K562 (cell line): ENCODE measurements around the gene QSOX2. TPM values are rescaled to one million over a fixed set of nuclear protein-coding genes. Genes with fewer than 3 reads are reported as not detected.

Experiments
- ATAC-seq: fragments of 200-7000 bp; cut with Tn5 transposase; 3 replicates; pipeline ENCODE4 v1.9.1; 2020; ENCODE audit warnings: moderate library complexity
- BruUV-seq: library from RNA; stranded (reverse); fragments of 400-500 nt; replicated peaks from 2 replicates; lab custom pipeline; 2021; lab: Mats Ljungman, UMichigan
- CTCF ChIA-PET: fragments of 300-600 bp; formaldehyde crosslinking; extraction: SDS; loops from one replicate; lab custom pipeline; 2021; ENCODE audit warnings: low intra/inter-chr PET ratio; lab: Yijun Ruan, JAX
- POLR2A ChIA-PET: fragments of 300-600, 350-650 bp; sonication (Branson Sonifier 250); formaldehyde crosslinking; extraction: SDS; loops from one replicate; lab custom pipeline; 2021; ENCODE audit warnings: antibody characterized with exemption, inconsistent platforms; lab: Yijun Ruan, JAX
- DNase-seq, 4 experiments: peaks; one replicate each; pipeline versions ENCODE4 v3.0.0 to v3.0.0-alpha.2; 2011 to 2018; ENCODE audit warnings: low spot score in 3 of 4, mixed read lengths in 3 of 4; ENCODE audit errors: extremely low read depth in 1 of 4
- FAIRE-seq: peaks from 2 replicates; lab custom pipeline; 2011; peaks lifted over from hg19 to GRCh38; lab: Jason Lieb, UNC
- H2AFZ ChIP-seq: 2 replicates; pipeline ENCODE4 v1.6.0; 2011; ENCODE audit warnings: low read depth, low read length, control low read depth, inconsistent platforms
- H3K27ac ChIP-seq: fragments of 200-600 bp; 3 replicates; pipeline ENCODE4 v1.8.0; 2011; ENCODE audit warnings: low read depth, mild to moderate bottlenecking, control low read depth, inconsistent platforms, low read length, moderate library complexity, mixed read lengths; ENCODE audit errors: extremely low read depth
- H3K27me3 ChIP-seq, 2 experiments: fragments of 300-600 bp in 1 of 2; 2 replicates in 1 of 2; 3 replicates in 1 of 2; pipeline versions ENCODE4 v1.6.0 to v1.8.0; 2011; ENCODE audit warnings: inconsistent platforms in 2 of 2, low read length in 2 of 2, mild to moderate bottlenecking in 1 of 2, mixed read lengths in 1 of 2, moderate library complexity in 1 of 2; ENCODE audit not compliant: control insufficient read depth in 2 of 2, insufficient read depth in 2 of 2
- H3K36me3 ChIP-seq: fragments of 300-600 bp; 3 replicates; pipeline ENCODE4 v1.8.0; 2011; ENCODE audit warnings: mild to moderate bottlenecking, low read length, inconsistent platforms; ENCODE audit not compliant: control insufficient read depth, insufficient read depth
- H3K4me1 ChIP-seq, 2 experiments: fragments of 200-600 bp in 1 of 2; replicated peaks in 1 of 2; 2 replicates in 1 of 2; 3 replicates in 1 of 2; pipeline versions ENCODE4 v1.5.1 to v1.8.0; 2011; ENCODE audit warnings: inconsistent platforms in 2 of 2, low read length in 2 of 2, mild to moderate bottlenecking in 1 of 2, mixed read lengths in 1 of 2, moderate library complexity in 1 of 2; ENCODE audit not compliant: control insufficient read depth in 2 of 2, insufficient read depth in 2 of 2
- H3K4me2 ChIP-seq: 2 replicates; pipeline ENCODE4 v1.6.1; 2011; ENCODE audit warnings: low read length, control low read depth, inconsistent platforms, mixed read lengths; ENCODE audit not compliant: insufficient read depth
- H3K4me3 ChIP-seq: fragments of 200-600 bp; sonication (generic), shearing (Covaris generic); 2 replicates; pipeline ENCODE4 v1.5.1; 2016; ENCODE audit warnings: control low read depth, inconsistent platforms
- H3K79me2 ChIP-seq: fragments of 200-600 bp; 3 replicates; pipeline ENCODE4 v1.8.0; 2011; ENCODE audit warnings: low read length, inconsistent platforms; ENCODE audit not compliant: control insufficient read depth, insufficient read depth
- H3K9ac ChIP-seq, 2 experiments: 2 replicates each; pipeline versions ENCODE4 v1.6.0 to v1.6.1; 2011; ENCODE audit warnings: low read depth in 2 of 2, low read length in 2 of 2, control low read depth in 1 of 2, inconsistent platforms in 1 of 2, mild to moderate bottlenecking in 1 of 2, mixed read lengths in 1 of 2; ENCODE audit not compliant: insufficient read depth in 1 of 2
- H3K9me1 ChIP-seq: one replicate; pipeline ENCODE4 v1.6.0; 2011; ENCODE audit warnings: inconsistent platforms, mild to moderate bottlenecking, low read length, moderate library complexity; ENCODE audit not compliant: control insufficient read depth, insufficient read depth
- H3K9me3 ChIP-seq: replicated peaks from 2 replicates; pipeline ENCODE4 v1.5.1; 2011; ENCODE audit warnings: low read depth, low read length, inconsistent platforms; ENCODE audit not compliant: control insufficient read depth, insufficient read depth
- H4K20me1 ChIP-seq: replicated peaks from 2 replicates; pipeline ENCODE4 v1.6.1; 2011; ENCODE audit warnings: low read length, inconsistent platforms, mixed read lengths; ENCODE audit not compliant: control insufficient read depth, insufficient read depth
- BRCA1 ChIP-seq, 2 experiments: fragments of 450-650 bp in 1 of 2; sonication (generic) in 1 of 2; formaldehyde crosslinking in 1 of 2; IDR thresholded peaks; 2 replicates each; pipeline versions ENCODE4 v1.5.0 to v1.6.1; 2017 to 2020; ENCODE audit warnings: mild to moderate bottlenecking in 1 of 2, missing genetic modification reagents in 1 of 2
- BRD9 ChIP-seq: fragments of 450-650 bp; IDR thresholded peaks from 2 replicates; pipeline ENCODE4 v1.6.1; 2018; ENCODE audit warnings: low read depth; ENCODE audit not compliant: partially characterized antibody
- GABPA ChIP-seq: fragments of 200-800 bp; sonication (Bioruptor generic); conservative IDR thresholded peaks from 2 replicates; pipeline ENCODE4 v1.6.1; 2016; ENCODE audit warnings: low read depth, missing genetic modification characterization, missing compliant biosample characterization
- HIVEP1 ChIP-seq: fragments of 250-450 bp; sonication (Bioruptor Pico); IDR thresholded peaks from 2 replicates; pipeline ENCODE4 v1.4.0; 2020; ENCODE audit warnings: mild to moderate bottlenecking
- HLTF ChIP-seq: fragments of 450-650 bp; IDR thresholded peaks from 2 replicates; pipeline ENCODE4 v1.6.1; 2016
- SMAD4 ChIP-seq: fragments of 250-450 bp; sonication (Bioruptor Pico); conservative IDR thresholded peaks from 2 replicates; pipeline ENCODE4 v1.8.0; 2021; ENCODE audit warnings: inconsistent platforms, mild to moderate bottlenecking, moderate library complexity
- TBP ChIP-seq: optimal IDR thresholded peaks from 2 replicates; pipeline ENCODE3; 2011; ENCODE audit warnings: low read depth, low read length, improper control_type of control experiment
- TOE1 ChIP-seq, 2 experiments: fragments of 450-650 bp in 1 of 2; sonication (generic) in 1 of 2; formaldehyde crosslinking in 1 of 2; IDR thresholded peaks; 2 replicates each; pipeline versions ENCODE4 v1.7.1 to v1.8.0; 2016 to 2022; ENCODE audit warnings: borderline replicate concordance in 2 of 2, mild to moderate bottlenecking in 2 of 2, antibody characterized with exemption in 1 of 2, inconsistent platforms in 1 of 2, low read depth in 1 of 2, missing genetic modification reagents in 1 of 2, moderate library complexity in 1 of 2
- ZC3H11A ChIP-seq: IDR thresholded peaks from 2 replicates; pipeline ENCODE4 v1.6.1; 2012; ENCODE audit warnings: low read depth, low read length, improper control_type of control experiment
- ZNF197 ChIP-seq: fragments of 200-800 bp; sonication (Bioruptor generic); IDR thresholded peaks from 2 replicates; pipeline ENCODE4 v1.6.1; 2016; ENCODE audit warnings: low read depth, missing genetic modification characterization, missing compliant biosample characterization
- ZNF584 ChIP-seq: fragments of 200-800 bp; sonication (Bioruptor generic); IDR thresholded peaks from 2 replicates; pipeline ENCODE4 v1.6.1; 2016; ENCODE audit warnings: low read depth, mild to moderate bottlenecking, missing genetic modification characterization, missing compliant biosample characterization
- WGBS: fragments of 100-300 bp; shearing (Covaris generic); methylation state at CpG from one replicate; pipeline ENCODE4 v1.1.6; 2016; ENCODE audit warnings: low coverage, mixed read lengths; ENCODE audit not compliant: insufficient coverage; ENCODE audit errors: missing lambda C conversion rate; 5-methylcytosine and 5-hydroxymethylcytosine counted together
- in situ Hi-C: fragments of 300-500 bp; cut with MboI; formaldehyde crosslinking; loops from 4 replicates; pipeline ENCODE4 v1.15.0; 2018; ENCODE audit warnings: inconsistent platforms, mixed read lengths
- intact Hi-C: fragments of 100-400 bp; cut with micrococcal nuclease; formaldehyde crosslinking; loops from 2 replicates; pipeline ENCODE4 v1.14.2; 2022
- polyA plus RNA-seq, 8 experiments: library from polyadenylated mRNA; depleted of rRNA in 4 of 8; stranded (reverse) in 5 of 8; unstranded in 3 of 8; fragments of >200 nt; fragmentation: Nextera tagmentation in 2 of 8; fragmentation: Illumina TruSeq in 1 of 8; extraction: Ambion mirVana in 2 of 8; extraction: Trizol in 1 of 8; gene quantifications; 2 replicates each; pipeline versions ENCODE4 v1.2.1 to v1.2.3, GENCODE V29; 2011 to 2014; ENCODE audit warnings: inconsistent platforms in 1 of 8, missing spikeins in 1 of 8
- total RNA-seq, 7 experiments: library from RNA; depleted of rRNA in 6 of 7; stranded (reverse); fragments of >200 nt in 6 of 7; fragmentation: Illumina TruSeq in 2 of 7; extraction: Trizol in 2 of 7; gene quantifications; 2 replicates each; pipeline versions ENCODE4 v1.2.1 to v1.2.3, GENCODE V29; 2011 to 2021; ENCODE audit warnings: low replicate concordance in 1 of 7
- TF ChIP-seq, protein P1 (sequence below): sonication (generic); formaldehyde crosslinking; IDR thresholded peaks from 2 replicates; pipeline ENCODE4 v1.8.0; 2022; ENCODE audit warnings: mild to moderate bottlenecking, missing genetic modification reagents
- TF ChIP-seq, protein P2 (sequence below): fragments of 450-650 bp; IDR thresholded peaks from 2 replicates; pipeline ENCODE4 v1.6.1; 2016; ENCODE audit warnings: antibody characterized with exemption

The QSOX2 gene
- total and polyA plus RNA-seq, 9 of the 15 experiments (the other 6 are each of a cell fraction or from before 2014, with no cell fraction given) = 0.51 to 23.7 (median 12.7) TPM

DNA sequence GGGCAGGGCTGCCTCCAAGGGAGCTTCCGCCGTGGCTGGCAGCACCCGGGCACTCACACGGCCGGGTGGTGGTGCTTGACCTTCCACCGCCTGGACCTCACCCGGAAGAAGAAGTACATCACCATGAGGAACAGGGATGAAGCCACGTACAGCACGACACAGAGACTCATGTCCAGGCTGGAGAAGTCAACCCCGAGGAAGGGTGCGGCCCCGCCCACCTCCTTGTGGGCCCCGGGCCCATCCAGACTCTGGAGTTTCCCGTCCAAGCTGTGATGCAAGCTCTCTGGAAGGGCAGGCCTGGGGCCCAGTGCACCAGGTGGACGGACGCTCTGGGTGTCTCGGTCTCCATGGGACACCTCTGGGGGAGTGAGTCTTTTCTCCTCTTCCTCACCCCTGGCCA lies 36.9 kb downstream of the QSOX2 start:
- H3K36me3 ChIP-seq = peaks cover 67% of the 10 kb centered on the region; the same call in 2 of the 3 replicates
- 85% methylated on average over 10 of the region's 17 CpGs for WGBS
- no peak overlapping the region for H3K4me3 ChIP-seq
- DNase-seq = no peak
- H3K9me1 ChIP-seq = peaks cover 4% of the 10 kb centered on the region
- H3K9ac ChIP-seq = 0 out of 4 replicates have a peak overlapping the region, but pooled peaks of 1 of the 2 experiments have one; percentile 47
- no TSS peak for BruUV-seq
- H2AFZ ChIP-seq = no peak overlapping the region
- no peak for ATAC-seq
- ChIA-PET CTCF (no interaction called here), POLR2A (interaction anchor here (0.7 to 0.9 kb wide), 2 partner anchors 9 to 31 kb away, joined by 3 read pairs; no protein-coding TSS in a partner anchor)
- FAIRE-seq = no peak
- H4K20me1 ChIP-seq = peaks cover 9% of the 10 kb centered on the region; the same call in 1 of the 2 replicates
- H3K27me3 ChIP-seq = no peaks in the 10 kb centered on the region
- H3K4me2 ChIP-seq = no peak overlapping the region
- H3K9me3 ChIP-seq = no peaks in the 10 kb centered on the region
- intact Hi-C loops (no loop called here), in situ Hi-C loops (no loop called here)
- TF ChIP-seq, protein P1, sequence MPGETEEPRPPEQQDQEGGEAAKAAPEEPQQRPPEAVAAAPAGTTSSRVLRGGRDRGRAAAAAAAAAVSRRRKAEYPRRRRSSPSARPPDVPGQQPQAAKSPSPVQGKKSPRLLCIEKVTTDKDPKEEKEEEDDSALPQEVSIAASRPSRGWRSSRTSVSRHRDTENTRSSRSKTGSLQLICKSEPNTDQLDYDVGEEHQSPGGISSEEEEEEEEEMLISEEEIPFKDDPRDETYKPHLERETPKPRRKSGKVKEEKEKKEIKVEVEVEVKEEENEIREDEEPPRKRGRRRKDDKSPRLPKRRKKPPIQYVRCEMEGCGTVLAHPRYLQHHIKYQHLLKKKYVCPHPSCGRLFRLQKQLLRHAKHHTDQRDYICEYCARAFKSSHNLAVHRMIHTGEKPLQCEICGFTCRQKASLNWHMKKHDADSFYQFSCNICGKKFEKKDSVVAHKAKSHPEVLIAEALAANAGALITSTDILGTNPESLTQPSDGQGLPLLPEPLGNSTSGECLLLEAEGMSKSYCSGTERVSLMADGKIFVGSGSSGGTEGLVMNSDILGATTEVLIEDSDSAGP = no peak
- TF ChIP-seq SMAD4 (peak; percentile 52; the same call in 1 of the 2 replicates), TOE1 (IDR thresholded peaks at IDR 0.05; ENCODE audit: borderline replicate concordance) (no peak), TOE1 (CRISPR knock-in tag; IDR thresholded peaks at IDR 0.05; ENCODE audit: borderline replicate concordance, low read depth) (no peak), GABPA (tag) (no peak), ZC3H11A (no peak), BRCA1 (IDR thresholded peaks at IDR 0.05) (no peak), BRCA1 (CRISPR knock-in tag; IDR thresholded peaks at IDR 0.05) (no peak), ZNF584 (0 out of 2 replicates have a peak, but pooled peaks have one; percentile 26), BRD9 (no peak), ZNF197 (CRISPR knock-in tag) (no peak), HIVEP1 (CRISPR knock-in tag) (no peak), HLTF (no peak), TBP (no peak)
- TF ChIP-seq, protein P2, sequence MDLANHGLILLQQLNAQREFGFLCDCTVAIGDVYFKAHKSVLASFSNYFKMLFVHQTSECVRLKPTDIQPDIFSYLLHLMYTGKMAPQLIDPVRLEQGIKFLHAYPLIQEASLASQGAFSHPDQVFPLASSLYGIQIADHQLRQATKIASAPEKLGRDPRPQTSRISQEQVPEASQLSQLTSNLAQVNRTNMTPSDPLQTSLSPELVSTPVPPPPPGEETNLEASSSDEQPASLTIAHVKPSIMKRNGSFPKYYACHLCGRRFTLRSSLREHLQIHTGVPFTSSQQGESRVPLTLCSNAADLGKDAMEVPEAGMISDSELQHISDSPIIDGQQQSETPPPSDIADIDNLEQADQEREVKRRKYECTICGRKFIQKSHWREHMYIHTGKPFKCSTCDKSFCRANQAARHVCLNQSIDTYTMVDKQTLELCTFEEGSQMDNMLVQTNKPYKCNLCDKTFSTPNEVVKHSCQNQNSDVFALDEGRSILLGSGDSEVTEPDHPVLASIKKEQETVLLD = no peak
- H3K27ac ChIP-seq = no peak overlapping the region
- peaks cover 24 to 63% of the 10 kb centered on the region in 2 experiments for H3K4me1 ChIP-seq
- H3K79me2 ChIP-seq = no peaks in the 10 kb centered on the region
